ENCODE data around the gene WTIP. TPM values are rescaled to one million over a fixed set of nuclear protein-coding genes. Genes with fewer than 3 reads are reported as not detected.

WTIP gene
- total and polyA plus RNA-seq, 2 of the 13 experiments (the other 11 are each of a cell fraction or from before 2014, with no cell fraction given): 15.0 to 18.1 TPM

GRCh38 chr19:34482380-34483250, 1.1 kb downstream of the WTIP start (continued):
- TF ChIP-seq ATF2 (CRISPR knock-in tag; IDR thresholded peaks at IDR 0.05) (no peak), ZNF557 (CRISPR knock-in tag; IDR thresholded peaks at IDR 0.05) (no peak), ZNF687 (CRISPR knock-in tag; IDR thresholded peaks at IDR 0.05) (peak; percentile 73), PHF8 (CRISPR knock-in tag; IDR thresholded peaks at IDR 0.05) (peak; percentile 38; the same call in 1 of the 2 replicates), HOXA3 (CRISPR knock-in tag; IDR thresholded peaks at IDR 0.05) (peak; percentile 21; the same call in 1 of the 2 replicates), NFRKB (IDR thresholded peaks at IDR 0.05) (no peak), MYPOP (CRISPR knock-in tag; IDR thresholded peaks at IDR 0.05) (peak; percentile 69; the same call in 1 of the 2 replicates), ZFY (CRISPR knock-in tag; IDR thresholded peaks at IDR 0.05) (peak; percentile 22; the same call in 1 of the 2 replicates), NFAT5 (CRISPR knock-in tag; IDR thresholded peaks at IDR 0.05) (0 out of 2 replicates have a peak, but pooled peaks have one; percentile 31), MBD4 (IDR thresholded peaks at IDR 0.05; ENCODE audit: borderline replicate concordance, low read length) (no peak)
